ENCODE data around the gene ATRX.

The ATRX gene

DNA sequence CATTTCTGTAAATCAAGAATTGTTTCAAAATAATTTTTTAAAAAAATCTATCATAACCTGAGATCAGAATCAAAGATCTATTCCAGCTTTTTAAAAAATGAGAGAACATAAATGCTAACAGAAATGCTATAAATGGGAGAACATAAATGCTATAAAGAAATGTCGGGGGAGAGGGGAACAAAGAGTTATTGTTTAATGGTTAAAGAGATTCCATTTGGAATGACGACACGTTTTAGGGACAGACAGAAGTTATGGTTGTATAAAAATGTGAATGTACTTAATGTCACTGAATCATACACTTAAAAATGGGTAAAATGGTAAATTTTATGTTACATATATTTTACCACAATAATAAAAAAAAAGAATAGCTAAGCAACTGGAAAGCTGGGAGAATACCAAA lies 127.1 kb downstream of the ATRX start:
- no peak for TF ChIP-seq CTCF (IDR thresholded peaks at IDR 0.05; ENCODE audit: borderline replicate concordance, extremely low read depth, low read length, poor library complexity, severe bottlenecking)
- TF ChIP-seq EZH2 (IDR thresholded peaks at IDR 0.05; ENCODE audit: borderline replicate concordance, low read depth, low read length, severe bottlenecking), result no peak
- Histone ChIP-seq H3K79me2 (ENCODE audit: insufficient read depth, low read length) (no peaks in the 10 kb centered on the region), H4K20me1 (ENCODE audit: insufficient read depth, low read length) (no peaks in the 10 kb centered on the region)

DNA sequence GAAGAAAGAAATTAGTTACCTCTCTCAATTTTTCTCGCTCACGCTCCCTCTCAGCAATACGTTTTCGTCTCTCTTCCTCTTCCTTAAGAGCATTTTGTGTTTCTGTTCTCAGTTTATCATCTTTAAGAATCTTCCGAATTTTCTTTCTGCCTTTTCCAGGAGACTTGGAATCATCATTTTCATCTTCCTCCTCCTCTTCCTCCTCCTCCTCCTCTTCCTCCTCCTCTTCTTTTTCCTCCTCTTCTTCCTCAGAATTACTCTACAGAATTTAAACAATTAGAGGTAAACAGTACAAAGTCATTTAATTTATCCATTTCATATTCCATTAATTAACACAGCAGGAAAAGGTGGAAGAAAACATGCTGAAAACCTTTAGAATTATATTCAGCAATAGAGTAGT lies 133.9 kb downstream of the ATRX start:
- Histone ChIP-seq H3K4me1 (ENCODE audit: insufficient read depth, low read length) (no peaks in the 10 kb centered on the region), H3K4me2 (ENCODE audit: insufficient read depth, low read length) (no peak overlapping the region), H2AFZ (ENCODE audit: low read depth, low read length) (no peak overlapping the region), H3K79me2 (ENCODE audit: insufficient read depth, low read length) (peaks cover 3% of the 10 kb centered on the region; the same call in 1 of the 2 replicates), H4K20me1 (ENCODE audit: insufficient read depth, low read length) (no peaks in the 10 kb centered on the region), H3K4me3 (ENCODE audit: low read depth in 1 of 2, low read length in 2 of 2) (no peak overlapping the region), H3K36me3 (ENCODE audit: insufficient read depth, low read length) (peaks cover 71% of the 10 kb centered on the region), H3K27ac (ENCODE audit: low read length) (no peak overlapping the region), H3K27me3 (ENCODE audit: insufficient read depth, low read length, poor library complexity) (no peaks in the 10 kb centered on the region), H3K9ac (ENCODE audit: low read depth, low read length) (no peak overlapping the region), H3K9me3 (ENCODE audit: insufficient read depth, low read length, severe bottlenecking) (no peaks in the 10 kb centered on the region)
- DNase-seq (no peak), ATAC-seq (ENCODE audit: insufficient read depth, low read depth) (no peak)
- no peak for TF ChIP-seq EZH2 (IDR thresholded peaks at IDR 0.05; ENCODE audit: borderline replicate concordance, low read depth, low read length, severe bottlenecking)
- TF ChIP-seq CTCF (IDR thresholded peaks at IDR 0.05; ENCODE audit: borderline replicate concordance, extremely low read depth, low read length, poor library complexity, severe bottlenecking), result no peak

More for the DNA sequence above, 127.1 kb downstream of the ATRX start:
- ATAC-seq (ENCODE audit: insufficient read depth, low read depth), result no peak
- H3K36me3 ChIP-seq (ENCODE audit: insufficient read depth, low read length), result peaks cover 37% of the 10 kb centered on the region
- no peak overlapping the region for H2AFZ ChIP-seq (ENCODE audit: low read depth, low read length)
- DNase-seq, result no peak
- no peak overlapping the region for H3K9ac ChIP-seq (ENCODE audit: low read depth, low read length)
- H3K4me1 ChIP-seq (ENCODE audit: insufficient read depth, low read length), result no peaks in the 10 kb centered on the region
- H3K4me2 ChIP-seq (ENCODE audit: insufficient read depth, low read length), result no peak overlapping the region
- H3K27ac ChIP-seq (ENCODE audit: low read length), result no peak overlapping the region
- no peak overlapping the region for H3K4me3 ChIP-seq (ENCODE audit: low read depth in 1 of 2, low read length in 2 of 2)
- H3K9me3 ChIP-seq (ENCODE audit: insufficient read depth, low read length, severe bottlenecking), result no peaks in the 10 kb centered on the region
- no peaks in the 10 kb centered on the region for H3K27me3 ChIP-seq (ENCODE audit: insufficient read depth, low read length, poor library complexity)

DNA sequence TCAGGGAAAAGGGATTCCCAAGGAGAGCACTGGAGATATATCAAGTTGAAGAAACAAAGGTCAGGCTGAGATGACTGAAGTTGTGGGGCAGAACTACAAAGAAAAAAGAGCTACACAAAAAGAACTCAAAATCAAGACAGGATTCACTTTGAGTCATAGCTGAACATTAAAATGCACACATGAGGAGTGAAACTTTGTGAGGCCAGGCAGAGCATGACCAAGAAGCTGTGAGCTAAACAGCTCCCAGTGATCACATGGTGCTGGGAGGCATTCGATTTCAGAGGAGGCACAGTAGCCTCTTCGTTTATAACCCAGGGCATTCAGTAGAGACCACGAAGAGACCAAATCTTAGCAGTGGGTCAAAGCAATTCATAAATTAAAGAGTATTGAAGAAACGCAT lies 145.3 kb downstream of the ATRX start:
- TF ChIP-seq CTCF (IDR thresholded peaks at IDR 0.05; ENCODE audit: borderline replicate concordance, extremely low read depth, low read length, poor library complexity, severe bottlenecking) (no peak), EZH2 (IDR thresholded peaks at IDR 0.05; ENCODE audit: borderline replicate concordance, low read depth, low read length, severe bottlenecking) (no peak)
- ATAC-seq (ENCODE audit: insufficient read depth, low read depth), result no peak
- Histone ChIP-seq H4K20me1 (ENCODE audit: insufficient read depth, low read length) (no peaks in the 10 kb centered on the region), H3K79me2 (ENCODE audit: insufficient read depth, low read length) (peaks cover 10% of the 10 kb centered on the region), H3K27ac (ENCODE audit: low read length) (no peak overlapping the region), H3K36me3 (ENCODE audit: insufficient read depth, low read length) (peaks cover 53% of the 10 kb centered on the region), H3K9me3 (ENCODE audit: insufficient read depth, low read length, severe bottlenecking) (no peaks in the 10 kb centered on the region), H3K9ac (ENCODE audit: low read depth, low read length) (no peak overlapping the region), H3K4me2 (ENCODE audit: insufficient read depth, low read length) (no peak overlapping the region), H3K4me3 (ENCODE audit: low read depth in 1 of 2, low read length in 2 of 2) (no peak overlapping the region), H3K27me3 (ENCODE audit: insufficient read depth, low read length, poor library complexity) (no peaks in the 10 kb centered on the region), H2AFZ (ENCODE audit: low read depth, low read length) (no peak overlapping the region), H3K4me1 (ENCODE audit: insufficient read depth, low read length) (no peaks in the 10 kb centered on the region)
- no peak for DNase-seq

- no peak overlapping the region for H3K4me3 ChIP-seq (ENCODE audit: low read depth in 1 of 2, low read length in 2 of 2)
- H4K20me1 ChIP-seq (ENCODE audit: insufficient read depth, low read length), result no peaks in the 10 kb centered on the region
- DNase-seq (no peak), ATAC-seq (ENCODE audit: insufficient read depth, low read depth) (no peak)
- no peaks in the 10 kb centered on the region for H3K9me3 ChIP-seq (ENCODE audit: insufficient read depth, low read length, severe bottlenecking)
- H3K4me1 ChIP-seq (ENCODE audit: insufficient read depth, low read length), result no peaks in the 10 kb centered on the region
- no peak overlapping the region for H3K4me2 ChIP-seq (ENCODE audit: insufficient read depth, low read length)
- no peak for TF ChIP-seq EZH2 (IDR thresholded peaks at IDR 0.05; ENCODE audit: borderline replicate concordance, low read depth, low read length, severe bottlenecking)
- TF ChIP-seq CTCF (IDR thresholded peaks at IDR 0.05; ENCODE audit: borderline replicate concordance, extremely low read depth, low read length, poor library complexity, severe bottlenecking), result no peak
- H3K9ac ChIP-seq (ENCODE audit: low read depth, low read length), result no peak overlapping the region
- H3K79me2 ChIP-seq (ENCODE audit: insufficient read depth, low read length), result peaks cover 8% of the 10 kb centered on the region
- H3K27ac ChIP-seq (ENCODE audit: low read length), result no peak overlapping the region
- H3K27me3 ChIP-seq (ENCODE audit: insufficient read depth, low read length, poor library complexity), result no peaks in the 10 kb centered on the region
- peaks cover 50% of the 10 kb centered on the region for H3K36me3 ChIP-seq (ENCODE audit: insufficient read depth, low read length)
- no peak overlapping the region for H2AFZ ChIP-seq (ENCODE audit: low read depth, low read length)
Measured at GRCh38 chrX:77639820-77640219, 146.2 kb downstream of the ATRX start.

All from DND-41 (cell line).